ENCODE measurements around the gene S100A2.
A peak's percentile ranks its signal among the peaks of the same experiment; 100 is the strongest.

S100A2 gene

DNA sequence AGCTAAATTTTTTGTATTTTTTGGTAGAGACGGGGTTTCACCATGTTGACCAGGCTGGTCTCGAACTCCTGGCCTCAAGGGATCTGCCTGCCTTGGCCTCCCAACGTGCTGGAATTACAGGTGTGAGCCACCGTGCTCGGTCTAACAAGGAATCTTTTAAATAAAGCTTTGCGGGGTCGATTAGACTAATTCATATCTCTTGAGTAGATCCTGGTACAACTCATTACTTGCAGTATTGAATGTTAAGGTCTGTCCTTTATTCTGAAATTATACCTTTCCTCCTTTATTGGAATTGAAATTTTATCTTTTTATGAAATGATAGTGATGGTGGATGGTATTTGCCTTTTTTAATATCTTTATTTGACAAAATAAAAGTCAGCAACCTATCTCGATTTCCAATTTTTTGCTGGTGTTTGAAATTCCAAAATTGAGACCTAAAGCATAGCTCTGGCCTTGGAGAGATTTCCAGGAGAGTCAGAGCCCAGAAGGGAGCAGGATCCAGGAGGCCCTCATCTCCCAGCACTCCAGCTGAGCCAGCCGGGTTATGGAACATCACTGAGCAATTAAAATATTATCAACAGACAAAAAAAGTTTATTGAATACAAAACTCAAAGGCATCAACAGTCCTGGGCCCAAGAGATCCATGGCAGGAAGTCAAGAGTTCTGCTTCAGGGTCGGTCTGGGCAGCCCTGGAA is 4.7 kb downstream of the S100A2 start:
- TF ChIP-seq, protein P1, sequence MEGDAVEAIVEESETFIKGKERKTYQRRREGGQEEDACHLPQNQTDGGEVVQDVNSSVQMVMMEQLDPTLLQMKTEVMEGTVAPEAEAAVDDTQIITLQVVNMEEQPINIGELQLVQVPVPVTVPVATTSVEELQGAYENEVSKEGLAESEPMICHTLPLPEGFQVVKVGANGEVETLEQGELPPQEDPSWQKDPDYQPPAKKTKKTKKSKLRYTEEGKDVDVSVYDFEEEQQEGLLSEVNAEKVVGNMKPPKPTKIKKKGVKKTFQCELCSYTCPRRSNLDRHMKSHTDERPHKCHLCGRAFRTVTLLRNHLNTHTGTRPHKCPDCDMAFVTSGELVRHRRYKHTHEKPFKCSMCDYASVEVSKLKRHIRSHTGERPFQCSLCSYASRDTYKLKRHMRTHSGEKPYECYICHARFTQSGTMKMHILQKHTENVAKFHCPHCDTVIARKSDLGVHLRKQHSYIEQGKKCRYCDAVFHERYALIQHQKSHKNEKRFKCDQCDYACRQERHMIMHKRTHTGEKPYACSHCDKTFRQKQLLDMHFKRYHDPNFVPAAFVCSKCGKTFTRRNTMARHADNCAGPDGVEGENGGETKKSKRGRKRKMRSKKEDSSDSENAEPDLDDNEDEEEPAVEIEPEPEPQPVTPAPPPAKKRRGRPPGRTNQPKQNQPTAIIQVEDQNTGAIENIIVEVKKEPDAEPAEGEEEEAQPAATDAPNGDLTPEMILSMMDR (IDR thresholded peaks at IDR 0.05; ENCODE audit: insufficient read depth, low read depth, low read length, missing control alignments): no peak
- H3K4me3 ChIP-seq (ENCODE audit: low read length): peak overlapping the region; percentile 3
- peak; percentile 71 for DNase-seq (ENCODE audit: low read depth)

DNA sequence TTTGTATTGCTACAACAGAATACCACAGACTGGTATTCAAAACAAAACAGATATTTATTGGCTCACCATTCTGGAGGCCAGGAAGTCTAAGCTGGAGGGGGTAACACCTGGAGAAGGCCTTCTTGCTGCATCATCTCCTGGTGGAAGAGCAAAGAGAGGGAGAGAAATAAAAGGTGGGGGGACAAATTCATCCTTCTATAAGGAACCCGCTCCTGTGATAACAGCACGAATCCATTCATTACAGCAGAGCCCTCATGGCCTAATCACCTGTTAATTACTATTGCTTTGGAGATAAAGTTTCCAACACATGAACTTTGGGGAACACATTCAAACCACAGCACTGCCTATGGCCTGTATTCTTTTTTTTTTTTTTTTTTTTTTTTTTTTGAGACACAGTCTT is 5.4 kb downstream of the S100A2 start:
- TF ChIP-seq, protein P1 (IDR thresholded peaks at IDR 0.05; ENCODE audit: insufficient read depth, low read depth, low read length, missing control alignments): no peak
- H3K4me3 ChIP-seq (ENCODE audit: low read length): no peak overlapping the region
- peak; percentile 76 for DNase-seq (ENCODE audit: low read depth)

GRCh38 chr1:153557877-153558276 is 7.8 kb downstream of the S100A2 start:
- no peak overlapping the region for H3K4me3 ChIP-seq (ENCODE audit: low read length)
- TF ChIP-seq, protein P1 (IDR thresholded peaks at IDR 0.05; ENCODE audit: insufficient read depth, low read depth, low read length, missing control alignments): no peak
- DNase-seq (ENCODE audit: low read depth): peak; percentile 52

GRCh38 chr1:153556348-153556747 is 9.3 kb downstream of the S100A2 start:
- peak; percentile 14 for DNase-seq (ENCODE audit: low read depth)
- H3K4me3 ChIP-seq (ENCODE audit: low read length): no peak overlapping the region
- TF ChIP-seq, protein P1 (IDR thresholded peaks at IDR 0.05; ENCODE audit: insufficient read depth, low read depth, low read length, missing control alignments): no peak

DNA sequence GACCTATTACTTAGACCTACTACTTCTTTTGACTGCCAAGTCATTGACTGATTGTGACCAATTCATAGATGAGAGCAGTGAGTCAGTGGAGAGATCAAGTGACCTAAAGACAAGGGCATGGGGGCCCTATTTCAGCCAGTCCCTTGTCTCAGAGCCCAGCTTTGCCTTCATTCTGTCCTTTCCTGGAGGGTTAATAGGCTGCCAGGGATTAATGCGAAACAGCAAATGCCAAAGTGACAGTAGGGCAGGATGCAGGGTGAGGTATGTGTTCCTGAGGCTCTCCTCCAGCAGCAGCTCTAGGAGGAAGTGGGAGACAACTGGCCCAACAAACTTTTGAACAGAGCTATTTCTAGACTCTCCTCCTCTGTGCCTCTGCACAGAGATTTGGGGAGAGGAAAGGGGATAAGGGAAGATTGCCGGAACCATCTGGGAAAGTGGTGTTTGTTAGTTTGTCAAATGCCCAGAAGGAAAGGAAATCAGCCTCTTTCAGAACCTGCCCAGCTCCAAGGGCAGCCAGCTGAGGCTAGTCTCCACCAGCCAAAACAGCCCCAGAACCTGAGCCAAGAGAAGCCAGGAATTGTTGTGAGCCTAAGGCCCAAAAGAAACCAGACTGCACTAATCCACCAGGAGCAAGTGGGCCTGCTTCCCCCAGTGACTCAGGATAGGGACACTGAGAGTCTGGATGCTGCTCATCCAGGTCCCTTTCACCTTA is 11.7 kb downstream of the S100A2 start:
- peak; percentile 28 for DNase-seq (ENCODE audit: low read depth)
- TF ChIP-seq, protein P1 (IDR thresholded peaks at IDR 0.05; ENCODE audit: insufficient read depth, low read depth, low read length, missing control alignments): no peak

DNA sequence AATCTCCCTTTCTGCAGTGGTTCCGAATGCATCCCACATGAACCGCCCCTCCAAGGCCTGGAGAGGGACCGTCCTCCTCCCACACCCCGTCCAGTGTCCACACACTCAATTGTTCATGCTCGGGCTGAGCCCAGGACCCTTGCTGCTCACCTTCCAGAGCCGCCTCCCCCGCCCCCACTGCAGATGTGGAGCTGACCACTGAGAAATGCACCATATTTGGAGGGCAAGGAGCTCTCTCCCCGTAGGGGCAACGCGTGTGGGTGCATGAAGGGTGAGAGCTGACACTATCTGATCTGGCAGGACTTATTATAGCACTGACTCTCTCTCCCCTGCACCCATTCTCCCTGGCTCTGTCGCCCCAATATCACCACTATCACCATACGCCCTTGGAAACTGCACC is 12.5 kb downstream of the S100A2 start:
- no peak overlapping the region for H3K4me3 ChIP-seq (ENCODE audit: low read length)
- DNase-seq (ENCODE audit: low read depth): no peak
- TF ChIP-seq, protein P1 (IDR thresholded peaks at IDR 0.05; ENCODE audit: insufficient read depth, low read depth, low read length, missing control alignments): no peak

More for the DNA sequence above, 11.7 kb downstream of the S100A2 start:
- H3K4me3 ChIP-seq (ENCODE audit: low read length): no peak overlapping the region
